Coronary artery (tissue), 2 donors: ENCODE measurements around the gene SLC25A19.

Experiments used
- DNase-seq: peaks from one replicate; pipeline ENCODE4 v3.0.0-alpha.2; 2017; ENCODE audit warnings: low spot score
- H3K27ac ChIP-seq, 2 donors: fragments of 200-600 bp; sonication (generic); one replicate each; pipeline ENCODE4 v1.5.1; 2016 to 2019
- H3K4me3 ChIP-seq: fragments of 200-600 bp; sonication (generic); 2 replicates; pipeline ENCODE4 v1.5.1; 2016; ENCODE audit warnings: mild to moderate bottlenecking, moderate library complexity
- TF ChIP-seq, protein P1 (sequence below): fragments of 200-600 bp; sonication (generic); IDR thresholded peaks from one replicate; pipeline ENCODE4 v1.5.1; 2019; ENCODE audit warnings: antibody characterized with exemption

The SLC25A19 gene

DNA sequence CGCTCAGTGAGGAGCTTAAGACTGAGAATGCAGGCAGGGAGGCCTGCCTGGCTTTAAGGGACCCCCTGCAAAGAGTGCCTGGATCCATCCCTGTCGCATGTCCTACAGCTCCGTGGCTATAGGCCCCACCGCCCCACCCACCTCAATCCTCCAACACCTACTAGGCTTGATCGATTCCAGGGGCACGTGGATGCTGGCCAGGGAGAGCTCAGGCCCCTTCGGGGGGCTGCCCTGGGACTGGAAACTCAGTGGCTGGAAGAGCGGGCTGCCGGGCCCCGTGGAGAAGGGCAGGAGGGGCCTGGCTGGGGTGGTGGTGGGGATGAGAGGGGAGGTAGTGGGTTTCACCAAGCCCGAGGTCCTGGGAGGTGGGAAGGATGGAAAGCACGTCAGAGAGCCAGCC lies 50.0 kb downstream of the SLC25A19 start:
- Histone ChIP-seq H3K4me3 (no peak overlapping the region), H3K27ac (peak overlapping the region in 1 of 2 donors; percentile 35)
- TF ChIP-seq, protein P1, sequence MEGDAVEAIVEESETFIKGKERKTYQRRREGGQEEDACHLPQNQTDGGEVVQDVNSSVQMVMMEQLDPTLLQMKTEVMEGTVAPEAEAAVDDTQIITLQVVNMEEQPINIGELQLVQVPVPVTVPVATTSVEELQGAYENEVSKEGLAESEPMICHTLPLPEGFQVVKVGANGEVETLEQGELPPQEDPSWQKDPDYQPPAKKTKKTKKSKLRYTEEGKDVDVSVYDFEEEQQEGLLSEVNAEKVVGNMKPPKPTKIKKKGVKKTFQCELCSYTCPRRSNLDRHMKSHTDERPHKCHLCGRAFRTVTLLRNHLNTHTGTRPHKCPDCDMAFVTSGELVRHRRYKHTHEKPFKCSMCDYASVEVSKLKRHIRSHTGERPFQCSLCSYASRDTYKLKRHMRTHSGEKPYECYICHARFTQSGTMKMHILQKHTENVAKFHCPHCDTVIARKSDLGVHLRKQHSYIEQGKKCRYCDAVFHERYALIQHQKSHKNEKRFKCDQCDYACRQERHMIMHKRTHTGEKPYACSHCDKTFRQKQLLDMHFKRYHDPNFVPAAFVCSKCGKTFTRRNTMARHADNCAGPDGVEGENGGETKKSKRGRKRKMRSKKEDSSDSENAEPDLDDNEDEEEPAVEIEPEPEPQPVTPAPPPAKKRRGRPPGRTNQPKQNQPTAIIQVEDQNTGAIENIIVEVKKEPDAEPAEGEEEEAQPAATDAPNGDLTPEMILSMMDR = no peak
- DNase-seq = no peak

DNA sequence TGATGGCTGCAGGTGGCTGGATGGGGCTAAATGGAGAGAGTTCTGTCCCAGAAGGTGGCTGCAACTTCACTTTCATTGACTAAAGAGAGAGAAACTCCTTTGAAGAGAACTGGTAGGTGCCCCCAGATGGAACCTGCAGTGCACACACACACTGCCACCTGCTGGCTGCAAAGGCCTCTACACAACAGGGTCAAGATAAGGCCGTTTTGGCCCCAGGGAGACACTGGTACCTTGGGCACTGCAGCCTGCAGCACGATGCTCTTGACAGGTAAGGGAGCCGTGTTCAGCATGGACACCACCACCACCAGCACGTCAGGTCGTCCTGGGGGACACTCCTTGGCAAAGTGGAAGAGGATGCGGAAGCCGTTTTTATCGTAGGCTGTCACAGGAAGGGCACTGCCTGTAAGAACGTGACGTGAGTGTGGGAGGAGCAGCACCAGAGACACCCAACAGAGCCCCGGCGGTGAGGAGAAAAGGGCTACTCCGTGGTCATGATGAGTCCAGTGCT lies 50.5 kb downstream of the SLC25A19 start:
- Histone ChIP-seq H3K27ac (peak overlapping the region in 1 of 2 donors; percentile 35), H3K4me3 (no peak overlapping the region)
- TF ChIP-seq, protein P1 = peak; percentile 68
- no peak for DNase-seq

DNA sequence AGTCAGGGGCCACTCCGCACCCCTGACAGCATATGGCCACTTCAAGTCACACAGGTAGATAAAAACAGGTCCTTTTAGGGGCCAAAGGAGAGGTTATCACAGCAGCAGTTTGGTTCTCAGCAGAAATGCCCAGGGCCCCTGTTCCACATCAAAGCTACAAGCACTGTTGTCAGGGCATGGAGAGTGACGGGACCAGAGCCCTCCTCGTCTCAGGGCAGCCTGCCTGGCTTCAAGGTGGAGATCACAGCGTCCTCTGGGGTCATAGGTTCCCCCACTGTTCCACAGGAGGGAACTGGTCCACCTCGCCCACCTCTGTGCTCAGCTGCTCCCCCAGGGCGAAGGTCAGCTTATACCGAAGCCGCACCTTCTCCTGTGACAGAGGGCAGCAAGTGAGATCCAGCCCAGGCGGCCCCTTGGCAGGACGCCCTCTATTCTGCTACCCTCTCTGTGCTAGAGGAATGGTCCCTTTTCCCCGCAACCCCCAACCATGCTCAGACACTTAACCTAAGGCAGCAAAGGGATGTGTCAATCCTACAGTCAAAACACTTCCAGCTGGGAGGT lies 51.1 kb downstream of the SLC25A19 start:
- DNase-seq = no peak
- Histone ChIP-seq H3K4me3 (no peak overlapping the region), H3K27ac (peak overlapping the region in 1 of 2 donors; percentile 9)
- TF ChIP-seq, protein P1 = no peak

DNA sequence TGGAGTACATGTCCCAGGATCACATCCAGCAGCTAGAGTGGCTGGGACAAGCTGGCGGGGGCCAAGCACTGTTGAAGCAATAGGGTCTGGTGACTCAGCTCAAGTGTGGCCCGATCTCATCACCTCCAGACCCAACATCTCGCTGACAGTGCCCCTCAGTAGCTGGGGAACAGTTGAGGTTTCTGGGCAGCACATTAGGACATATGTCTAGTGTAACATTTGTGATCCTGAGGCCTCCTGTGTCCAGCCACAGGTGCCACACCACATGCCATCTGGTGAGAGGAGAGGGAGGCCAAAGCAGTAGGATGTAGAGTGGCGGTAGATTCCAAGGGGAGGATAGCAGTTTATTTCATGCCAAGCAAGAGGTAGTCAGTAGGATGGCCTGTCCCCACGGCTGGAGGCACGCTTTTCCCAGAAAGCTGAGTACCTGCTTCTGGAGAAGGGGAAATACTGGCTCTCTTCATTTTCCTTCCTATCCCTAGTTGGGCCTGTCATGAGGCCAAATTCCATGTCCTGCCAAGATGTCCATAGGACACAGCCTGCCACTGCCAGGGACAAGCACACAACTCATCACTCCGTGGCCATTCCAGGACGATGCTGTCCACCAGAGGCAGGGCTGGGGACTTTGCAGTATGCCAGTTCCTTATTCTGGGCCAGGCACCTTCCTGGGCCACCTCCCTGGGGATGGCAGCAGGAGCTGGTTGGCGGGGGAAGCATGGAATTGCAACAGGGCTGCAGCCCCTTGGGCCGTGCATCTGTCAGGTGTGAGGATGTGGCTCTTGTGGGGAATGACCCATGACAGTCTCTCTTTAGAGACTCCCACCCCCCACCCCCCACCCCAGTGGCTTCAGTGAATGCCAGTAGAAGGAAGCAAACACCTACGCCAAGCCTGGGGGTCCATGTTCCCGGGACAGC lies 51.9 kb downstream of the SLC25A19 start:
- TF ChIP-seq, protein P1 = no peak
- no peak overlapping the region for H3K4me3 ChIP-seq
- H3K27ac ChIP-seq = peak overlapping the region in 1 of 2 donors; percentile 10
- DNase-seq = no peak

DNA sequence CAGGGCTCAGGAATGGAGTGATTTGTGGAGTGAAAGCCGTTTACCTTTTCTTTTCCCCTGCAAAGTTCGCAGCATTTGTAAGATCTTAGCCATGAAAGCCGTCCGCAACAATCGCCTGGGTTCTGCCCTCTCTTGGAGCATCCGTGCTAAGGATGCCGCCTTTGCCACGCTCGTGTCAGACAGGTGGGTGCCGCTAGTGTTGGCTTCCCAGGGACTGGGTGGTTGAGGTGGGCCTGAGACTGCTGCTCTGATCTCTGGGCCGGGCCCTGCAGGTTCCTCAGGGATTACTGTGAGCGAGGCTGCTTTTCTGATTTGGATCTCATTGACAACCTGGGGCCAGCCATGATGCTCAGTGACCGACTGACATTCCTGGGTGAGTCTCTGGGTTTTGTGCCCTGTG lies 56.4 kb downstream of the SLC25A19 start:
- no peak overlapping the region for H3K27ac ChIP-seq

DNA sequence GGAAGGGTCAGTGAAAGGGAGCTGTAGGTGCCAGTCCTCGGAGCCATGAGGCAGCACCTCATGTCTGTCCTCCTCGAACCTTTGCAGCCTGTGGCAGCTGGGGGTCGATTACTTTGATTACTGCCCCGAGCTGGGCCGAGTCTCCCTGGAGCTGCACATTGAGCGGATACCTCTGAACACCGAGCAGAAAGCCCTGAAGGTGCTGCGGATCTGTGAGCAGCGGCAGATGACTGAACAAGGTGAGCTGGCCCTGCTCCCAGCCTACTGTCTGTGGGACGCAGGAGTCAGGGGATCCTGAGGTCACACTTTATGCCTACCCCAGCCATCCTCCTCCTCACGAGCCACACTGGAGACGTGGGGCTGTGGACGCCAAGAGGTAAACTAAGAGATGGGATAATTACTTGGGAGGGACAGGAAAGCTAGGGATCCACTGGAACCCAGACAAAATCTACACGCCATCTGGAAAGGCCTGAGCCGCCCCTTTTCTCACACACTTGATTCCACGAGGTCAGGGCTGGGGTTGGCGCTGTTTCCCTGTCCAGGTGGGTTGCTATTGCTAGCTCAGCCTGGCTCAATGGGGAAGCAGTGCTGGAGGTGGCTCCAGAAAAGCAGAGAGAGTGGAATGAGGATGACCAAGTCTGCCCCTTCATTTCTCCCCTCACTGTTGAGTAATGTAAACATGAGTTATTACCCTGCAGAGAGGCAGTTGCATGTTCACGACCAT lies 57.3 kb downstream of the SLC25A19 start:
- DNase-seq = no peak
- no peak overlapping the region for H3K27ac ChIP-seq
- TF ChIP-seq, protein P1 = no peak

More for the DNA sequence above, 56.4 kb downstream of the SLC25A19 start:
- TF ChIP-seq, protein P1 = no peak
- no peak overlapping the region for H3K4me3 ChIP-seq
- DNase-seq = no peak

More for the DNA sequence above, 57.3 kb downstream of the SLC25A19 start:
- no peak overlapping the region for H3K4me3 ChIP-seq
